ENCODE data around the gene SPI1.

- TF ChIP-seq POLR2A (IDR thresholded peaks at IDR 0.05) (no peak), CTCF (IDR thresholded peaks at IDR 0.05) (no peak), EP300 (IDR thresholded peaks at IDR 0.05) (no peak), POLR2AphosphoS5 (IDR thresholded peaks at IDR 0.05) (no peak)
Measured at GRCh38 chr11:47326198-47326597, 52.1 kb downstream of the SPI1 start.

Data from upper lobe of left lung (tissue), 4 donors.